ENCODE results near the gene KRTAP16-1. TPM values are rescaled to one million over a fixed set of nuclear protein-coding genes. Genes with fewer than 3 reads are reported as not detected.
"Not testable (repeated sequence)": the region's sequence is repeated elsewhere in the genome, so short reads cannot be mapped to it uniquely, and the experiment has no call there.

The KRTAP16-1 gene
- polyA plus RNA-seq, 1 experiment, result not detected

DNA sequence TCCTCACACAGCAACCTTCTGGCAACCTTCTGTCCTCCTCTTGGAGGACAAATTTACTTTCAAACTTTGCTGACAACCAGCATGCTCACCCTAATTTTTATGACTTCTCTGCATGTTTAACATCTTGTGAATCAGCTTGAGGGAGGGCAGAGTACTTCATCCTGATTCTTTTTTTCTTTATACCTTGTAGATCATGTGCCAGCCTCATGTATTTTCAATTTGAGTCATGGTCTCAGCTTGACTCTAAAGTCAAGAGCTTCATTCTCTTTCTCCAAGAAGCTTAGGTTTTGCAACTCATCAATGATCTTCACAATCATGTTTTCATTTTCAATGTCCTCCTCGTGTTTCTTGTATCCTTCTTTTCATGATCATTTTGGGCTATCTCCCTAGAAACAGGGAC, 37.3 kb downstream of the KRTAP16-1 start:
- CTCF ChIA-PET, result no interaction called here

DNA sequence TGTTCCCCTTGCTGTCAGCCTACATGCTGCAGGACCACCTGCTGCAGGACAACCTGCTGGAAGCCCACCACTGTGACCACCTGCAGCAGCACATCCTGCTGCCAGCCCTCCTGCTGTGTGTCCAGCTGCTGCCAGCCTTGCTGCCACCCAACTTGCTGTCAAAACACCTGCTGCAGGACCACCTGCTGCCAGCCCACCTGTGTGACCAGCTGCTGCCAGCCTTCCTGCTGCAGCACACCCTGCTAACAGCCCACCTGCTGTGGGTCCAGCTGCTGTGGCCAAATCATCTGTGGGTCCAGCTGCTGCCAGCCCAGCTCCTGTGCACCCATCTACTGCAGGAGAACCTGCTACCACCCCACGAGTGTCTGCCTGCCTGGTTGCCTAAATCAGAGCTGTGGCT, 37.8 kb downstream of the KRTAP16-1 start:
- CTCF ChIA-PET; POLR2A ChIA-PET; H3K9me3 ChIP-seq (ENCODE audit: control insufficient read depth, insufficient read depth, low read length); H3K27ac ChIP-seq (ENCODE audit: low read depth, low read length); H3K4me3 ChIP-seq (ENCODE audit: low read depth, low read length); DNase-seq (ENCODE audit: low read depth, low spot score): not testable (repeated sequence)
- H3K27me3 ChIP-seq (ENCODE audit: control insufficient read depth, insufficient read depth, low read length), result peaks cover 14% of the 10 kb centered on the region

More for the DNA sequence above, 37.3 kb downstream of the KRTAP16-1 start:
- Histone ChIP-seq H3K27me3 (ENCODE audit: control insufficient read depth, insufficient read depth, low read length) (peaks cover 14% of the 10 kb centered on the region), H3K4me3 (ENCODE audit: low read depth, low read length) (no peak overlapping the region), H3K9me3 (ENCODE audit: control insufficient read depth, insufficient read depth, low read length) (no peaks in the 10 kb centered on the region), H3K27ac (ENCODE audit: low read depth, low read length) (no peak overlapping the region)
- no peak for DNase-seq (ENCODE audit: low read depth, low spot score)
- TF ChIP-seq, protein P1, sequence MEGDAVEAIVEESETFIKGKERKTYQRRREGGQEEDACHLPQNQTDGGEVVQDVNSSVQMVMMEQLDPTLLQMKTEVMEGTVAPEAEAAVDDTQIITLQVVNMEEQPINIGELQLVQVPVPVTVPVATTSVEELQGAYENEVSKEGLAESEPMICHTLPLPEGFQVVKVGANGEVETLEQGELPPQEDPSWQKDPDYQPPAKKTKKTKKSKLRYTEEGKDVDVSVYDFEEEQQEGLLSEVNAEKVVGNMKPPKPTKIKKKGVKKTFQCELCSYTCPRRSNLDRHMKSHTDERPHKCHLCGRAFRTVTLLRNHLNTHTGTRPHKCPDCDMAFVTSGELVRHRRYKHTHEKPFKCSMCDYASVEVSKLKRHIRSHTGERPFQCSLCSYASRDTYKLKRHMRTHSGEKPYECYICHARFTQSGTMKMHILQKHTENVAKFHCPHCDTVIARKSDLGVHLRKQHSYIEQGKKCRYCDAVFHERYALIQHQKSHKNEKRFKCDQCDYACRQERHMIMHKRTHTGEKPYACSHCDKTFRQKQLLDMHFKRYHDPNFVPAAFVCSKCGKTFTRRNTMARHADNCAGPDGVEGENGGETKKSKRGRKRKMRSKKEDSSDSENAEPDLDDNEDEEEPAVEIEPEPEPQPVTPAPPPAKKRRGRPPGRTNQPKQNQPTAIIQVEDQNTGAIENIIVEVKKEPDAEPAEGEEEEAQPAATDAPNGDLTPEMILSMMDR (IDR thresholded peaks at IDR 0.05; ENCODE audit: low read depth, low read length), result no peak
- POLR2A ChIA-PET, result no interaction called here

DNA sequence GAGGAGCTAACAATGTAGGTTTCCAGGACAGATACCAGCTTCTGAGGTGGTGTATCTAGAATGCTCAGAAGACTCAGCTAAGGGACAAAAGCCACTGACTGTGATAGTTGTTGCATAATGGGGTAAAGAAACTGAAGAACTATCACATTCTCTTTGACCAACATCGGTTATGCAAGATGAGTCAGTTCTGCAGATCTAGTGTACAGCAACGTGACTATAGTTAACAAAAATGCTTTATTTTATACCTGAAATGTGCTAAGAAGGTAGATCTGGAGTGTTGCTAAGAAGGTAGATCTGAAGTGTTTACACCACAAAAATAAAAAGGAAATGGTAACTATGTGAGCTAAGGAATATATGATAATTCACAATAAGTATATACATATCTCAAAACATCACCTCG, 41.4 kb downstream of the KRTAP16-1 start:
- TF ChIP-seq, protein P1 (IDR thresholded peaks at IDR 0.05; ENCODE audit: low read depth, low read length), result no peak
- ChIA-PET POLR2A (interaction anchor here (0.7 kb wide), 1 partner anchor 166 kb away, joined by 3 read pairs; no protein-coding TSS in a partner anchor), CTCF (no interaction called here)
- peaks cover 12% of the 10 kb centered on the region for H3K27me3 ChIP-seq (ENCODE audit: control insufficient read depth, insufficient read depth, low read length)
- DNase-seq (ENCODE audit: low read depth, low spot score), result no peak
- no peaks in the 10 kb centered on the region for H3K9me3 ChIP-seq (ENCODE audit: control insufficient read depth, insufficient read depth, low read length)
- H3K27ac ChIP-seq (ENCODE audit: low read depth, low read length), result no peak overlapping the region
- no peak overlapping the region for H3K4me3 ChIP-seq (ENCODE audit: low read depth, low read length)

DNA sequence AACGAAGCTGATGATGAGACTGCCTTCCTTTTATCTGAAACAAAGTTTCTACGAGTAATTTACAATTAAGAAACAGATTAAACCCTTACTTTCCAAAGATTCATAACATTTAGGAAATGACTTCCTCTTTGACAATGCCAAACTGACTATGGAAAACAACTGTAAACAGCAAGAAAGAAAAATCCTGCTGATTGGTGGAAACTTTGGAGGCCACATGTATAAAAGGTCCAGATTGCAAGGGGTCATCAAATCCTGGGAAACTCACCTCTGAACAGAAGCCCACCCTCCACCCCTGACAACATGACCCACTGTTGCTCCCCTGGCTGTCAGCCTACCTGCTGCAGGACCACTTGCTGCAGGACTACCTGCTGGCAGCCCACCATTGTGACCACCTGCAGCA, 44.0 kb downstream of the KRTAP16-1 start, which contains the start of gene KRTAP9-6:
Gene KRTAP9-6 (plus strand): TSS at position 301 of the 400 bp plus-strand sequence. CDS start 0 bp downstream, at position 301.
- ChIA-PET POLR2A (no interaction called here), CTCF (no interaction called here)
- H3K4me3 ChIP-seq (ENCODE audit: low read depth, low read length), result no peak within 1 kb of the TSS
- peaks cover 10% of the 10 kb centered on the region for H3K27me3 ChIP-seq (ENCODE audit: control insufficient read depth, insufficient read depth, low read length)
- H3K27ac ChIP-seq (ENCODE audit: low read depth, low read length), result no peak within 1 kb of the TSS
- TF ChIP-seq, protein P1 (IDR thresholded peaks at IDR 0.05; ENCODE audit: low read depth, low read length), result no peak
- no peak for DNase-seq (ENCODE audit: low read depth, low spot score)
- H3K9me3 ChIP-seq (ENCODE audit: control insufficient read depth, insufficient read depth, low read length), result no peaks in the 10 kb centered on the region

DNA sequence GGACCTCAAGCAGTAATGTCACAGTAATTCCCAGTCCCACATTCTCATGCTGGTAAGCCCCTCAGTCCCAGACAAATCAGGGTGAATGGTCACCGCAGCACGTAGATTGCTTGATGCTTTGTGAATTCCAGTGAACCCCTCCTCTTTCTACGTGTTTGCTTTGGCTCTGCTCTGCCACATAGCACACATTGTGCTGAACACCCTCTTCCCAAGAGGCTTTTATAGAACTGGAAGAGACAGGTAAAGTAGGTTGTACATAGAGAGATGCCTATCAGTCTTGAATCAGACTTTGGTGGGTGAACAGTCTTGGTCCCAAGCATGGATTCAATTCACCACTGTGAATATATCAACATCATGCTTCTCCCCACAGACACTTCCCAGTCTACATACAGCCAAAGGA, 44.5 kb downstream of the KRTAP16-1 start:
- no peak for DNase-seq (ENCODE audit: low read depth, low spot score)
- Histone ChIP-seq H3K9me3 (ENCODE audit: control insufficient read depth, insufficient read depth, low read length) (no peaks in the 10 kb centered on the region), H3K27me3 (ENCODE audit: control insufficient read depth, insufficient read depth, low read length) (peaks cover 10% of the 10 kb centered on the region), H3K27ac (ENCODE audit: low read depth, low read length) (no peak overlapping the region), H3K4me3 (ENCODE audit: low read depth, low read length) (no peak overlapping the region)
- TF ChIP-seq, protein P1 (IDR thresholded peaks at IDR 0.05; ENCODE audit: low read depth, low read length), result no peak
- POLR2A ChIA-PET, result no interaction called here
- CTCF ChIA-PET, result no interaction called here

DNA sequence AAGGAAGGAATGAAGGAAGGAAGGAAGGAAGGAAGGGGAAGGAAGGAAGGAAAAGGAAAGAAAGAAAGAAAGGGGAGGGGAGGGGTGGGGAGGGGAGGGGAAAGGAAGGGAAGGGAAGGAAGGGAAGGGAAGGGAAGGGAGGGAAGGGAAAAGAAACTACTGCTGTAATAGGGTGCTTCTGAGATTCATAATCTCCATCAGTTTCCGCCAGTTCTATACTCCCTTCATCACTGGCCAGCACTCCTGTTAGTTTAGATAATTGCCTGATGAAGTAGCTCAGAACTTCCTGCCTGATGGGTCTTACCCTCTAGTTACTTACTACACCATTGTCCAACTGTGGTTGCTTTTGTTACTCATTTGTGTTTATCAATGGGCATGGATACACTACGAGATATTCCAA, 45.9 kb downstream of the KRTAP16-1 start:
- TF ChIP-seq, protein P1 (IDR thresholded peaks at IDR 0.05; ENCODE audit: low read depth, low read length), result no peak
- H3K27me3 ChIP-seq (ENCODE audit: control insufficient read depth, insufficient read depth, low read length), result peaks cover 6% of the 10 kb centered on the region
- H3K4me3 ChIP-seq (ENCODE audit: low read depth, low read length), result no peak overlapping the region
- no peaks in the 10 kb centered on the region for H3K9me3 ChIP-seq (ENCODE audit: control insufficient read depth, insufficient read depth, low read length)
- POLR2A ChIA-PET, result no interaction called here
- CTCF ChIA-PET, result interaction anchor here (0.7 kb wide), 1 partner anchor 285 kb away, joined by 3 read pairs; no protein-coding TSS in a partner anchor
- H3K27ac ChIP-seq (ENCODE audit: low read depth, low read length), result no peak overlapping the region
- DNase-seq (ENCODE audit: low read depth, low spot score), result no peak
